Keratinocyte (primary cell): ENCODE results near the gene HDLBP. TPM values are rescaled to one million over a fixed set of nuclear protein-coding genes. Genes with fewer than 3 reads are reported as not detected.

Experiments
- DNase-seq: peaks from one replicate; pipeline ENCODE4 v3.0.0-alpha.2; 2011; ENCODE audit warnings: low read depth, missing footprints, low spot score
- FAIRE-seq: peaks from 2 replicates; lab custom pipeline; 2011; peaks lifted over from hg19 to GRCh38; lab: Jason Lieb, UNC
- H2AFZ ChIP-seq: 2 replicates; pipeline ENCODE4 v1.6.0; 2012; ENCODE audit warnings: low read length, control low read depth, inconsistent platforms; ENCODE audit not compliant: control insufficient read depth
- H3K27ac ChIP-seq: 2 replicates; pipeline ENCODE4 v1.5.1; 2011; ENCODE audit warnings: low read length; ENCODE audit not compliant: control insufficient read depth, insufficient read depth
- H3K27me3 ChIP-seq: 3 replicates; pipeline ENCODE4 v1.6.0; 2011; ENCODE audit warnings: low read length; ENCODE audit not compliant: control insufficient read depth, insufficient read depth; ENCODE audit errors: extremely low read depth
- H3K36me3 ChIP-seq, 2 experiments: 2 replicates in 1 of 2; 3 replicates in 1 of 2; pipeline ENCODE4 v1.5.1; 2011; ENCODE audit warnings: low read length in 2 of 2, mild to moderate bottlenecking in 1 of 2; ENCODE audit not compliant: control insufficient read depth in 2 of 2, insufficient read depth in 2 of 2; ENCODE audit errors: extremely low read depth in 1 of 2
- H3K4me1 ChIP-seq: 3 replicates; pipeline ENCODE4 v1.5.1; 2011; ENCODE audit warnings: low read length; ENCODE audit not compliant: control insufficient read depth, insufficient read depth; ENCODE audit errors: extremely low read depth
- H3K4me2 ChIP-seq: 3 replicates; pipeline ENCODE4 v1.6.0; 2011; ENCODE audit warnings: low read depth, low read length; ENCODE audit not compliant: control insufficient read depth, insufficient read depth; ENCODE audit errors: extremely low read depth
- H3K4me3 ChIP-seq, 3 experiments: fragments of 200-600 bp in 1 of 3; sonication (generic) in 1 of 3; 2 replicates in 2 of 3; 3 replicates in 1 of 3; pipeline ENCODE4 v1.5.1; 2011 to 2016; ENCODE audit warnings: low read length in 3 of 3, mild to moderate bottlenecking in 3 of 3, control low read depth in 2 of 3, inconsistent platforms in 1 of 3, low read depth in 1 of 3, mixed read lengths in 1 of 3, mixed run types in 1 of 3, moderate library complexity in 1 of 3; ENCODE audit not compliant: control insufficient read depth in 2 of 3, insufficient read depth in 2 of 3; ENCODE audit errors: extremely low read depth in 1 of 3
- H3K79me2 ChIP-seq: 2 replicates; pipeline ENCODE4 v1.6.0; 2012; ENCODE audit warnings: low read length; ENCODE audit not compliant: control insufficient read depth, insufficient read depth
- H3K9ac ChIP-seq: 3 replicates; pipeline ENCODE4 v1.6.0; 2011; ENCODE audit warnings: low read length; ENCODE audit not compliant: control insufficient read depth, insufficient read depth; ENCODE audit errors: extremely low read depth
- H3K9me1 ChIP-seq: 3 replicates; pipeline ENCODE4 v1.6.0; 2011; ENCODE audit warnings: low read length; ENCODE audit not compliant: control insufficient read depth, insufficient read depth; ENCODE audit errors: extremely low read depth
- H3K9me3 ChIP-seq: 2 replicates; pipeline ENCODE4 v1.5.1; 2012; ENCODE audit warnings: low read depth, low read length; ENCODE audit not compliant: control insufficient read depth
- H4K20me1 ChIP-seq: 3 replicates; pipeline ENCODE4 v1.6.0; 2011; ENCODE audit warnings: low read length; ENCODE audit not compliant: control insufficient read depth, insufficient read depth; ENCODE audit errors: extremely low read depth
- EZH2 ChIP-seq: IDR thresholded peaks from one replicate; pipeline ENCODE4 v1.6.1; 2012; ENCODE audit warnings: inconsistent platforms, mild to moderate bottlenecking, low read length, moderate library complexity
- dilution Hi-C: fragments of 300-500 bp; cut with MboI; formaldehyde crosslinking; loops from one replicate; pipeline ENCODE4 v1.7.0; 2020; ENCODE audit warnings: low sequenced_read_pairs; ENCODE audit not compliant: extremely low pct_ligation_motif_present
- polyA plus RNA-seq, 5 experiments: library from polyadenylated mRNA; depleted of rRNA in 3 of 5; stranded (reverse) in 3 of 5; stranded (forward) in 1 of 5; unstranded in 1 of 5; fragments of >200 nt; gene quantifications; 1 replicate in 1 of 5; 2 replicates in 3 of 5; 3 replicates in 1 of 5; pipeline versions ENCODE4 v1.2.1 to v1.2.3, GENCODE V29; 2011 to 2012; ENCODE audit warnings: missing spikeins in 2 of 5, low read depth in 1 of 5, low replicate concordance in 1 of 5
- TF ChIP-seq, protein P1 (sequence below), 3 experiments: IDR thresholded peaks in 1 of 3; conservative IDR thresholded peaks in 1 of 3; optimal IDR thresholded peaks in 1 of 3; 2 replicates in 2 of 3; 3 replicates in 1 of 3; pipeline versions ENCODE3 to v1.5.1; 2011; ENCODE audit warnings: low read length in 3 of 3, mild to moderate bottlenecking in 3 of 3, moderate library complexity in 2 of 3, control low read depth in 1 of 3, inconsistent platforms in 1 of 3; ENCODE audit not compliant: insufficient read depth in 2 of 3; ENCODE audit errors: extremely low read depth in 1 of 3

HDLBP gene
- polyA plus RNA-seq, 1 donor (not counting 4 experiments of a cell fraction or from before 2014, with no cell fraction given): 289 TPM

DNA sequence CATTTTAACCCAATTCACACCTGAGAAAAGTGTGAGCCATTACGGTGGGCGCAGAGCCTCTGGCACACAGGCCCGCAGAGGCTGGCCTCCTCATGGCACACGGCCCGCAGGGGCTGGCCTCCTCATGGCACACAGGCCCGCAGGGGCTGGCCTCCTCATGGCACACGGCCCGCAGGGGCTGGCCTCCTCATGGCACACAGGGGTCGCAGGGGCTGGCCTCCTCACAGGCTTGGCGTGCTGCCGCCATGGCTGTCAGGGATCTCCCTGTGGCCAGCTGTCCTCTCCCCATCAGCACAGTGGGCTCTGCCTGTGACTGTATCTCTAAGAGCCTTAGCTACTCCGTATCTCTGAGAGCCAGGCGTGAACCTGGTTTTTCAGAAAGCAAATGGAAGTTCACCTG is 102.4 kb downstream of the HDLBP start:
- Histone ChIP-seq H3K9ac (no peak overlapping the region), H3K27ac (no peak overlapping the region), H3K4me1 (no peaks in the 10 kb centered on the region), H3K36me3 (no peaks in the 10 kb centered on the region), H3K79me2 (no peaks in the 10 kb centered on the region), H3K9me3 (no peaks in the 10 kb centered on the region), H3K9me1 (no peaks in the 10 kb centered on the region), H4K20me1 (no peaks in the 10 kb centered on the region), H2AFZ (no peak overlapping the region), H3K27me3 (peaks cover 40% of the 10 kb centered on the region), H3K4me2 (no peak overlapping the region), H3K4me3 (no peak overlapping the region)
- no peak for TF ChIP-seq EZH2
- TF ChIP-seq, protein P1, sequence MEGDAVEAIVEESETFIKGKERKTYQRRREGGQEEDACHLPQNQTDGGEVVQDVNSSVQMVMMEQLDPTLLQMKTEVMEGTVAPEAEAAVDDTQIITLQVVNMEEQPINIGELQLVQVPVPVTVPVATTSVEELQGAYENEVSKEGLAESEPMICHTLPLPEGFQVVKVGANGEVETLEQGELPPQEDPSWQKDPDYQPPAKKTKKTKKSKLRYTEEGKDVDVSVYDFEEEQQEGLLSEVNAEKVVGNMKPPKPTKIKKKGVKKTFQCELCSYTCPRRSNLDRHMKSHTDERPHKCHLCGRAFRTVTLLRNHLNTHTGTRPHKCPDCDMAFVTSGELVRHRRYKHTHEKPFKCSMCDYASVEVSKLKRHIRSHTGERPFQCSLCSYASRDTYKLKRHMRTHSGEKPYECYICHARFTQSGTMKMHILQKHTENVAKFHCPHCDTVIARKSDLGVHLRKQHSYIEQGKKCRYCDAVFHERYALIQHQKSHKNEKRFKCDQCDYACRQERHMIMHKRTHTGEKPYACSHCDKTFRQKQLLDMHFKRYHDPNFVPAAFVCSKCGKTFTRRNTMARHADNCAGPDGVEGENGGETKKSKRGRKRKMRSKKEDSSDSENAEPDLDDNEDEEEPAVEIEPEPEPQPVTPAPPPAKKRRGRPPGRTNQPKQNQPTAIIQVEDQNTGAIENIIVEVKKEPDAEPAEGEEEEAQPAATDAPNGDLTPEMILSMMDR (optimal IDR thresholded peaks at IDR 0.05 in 1 of 3, IDR thresholded peaks at IDR 0.05 in 1 of 3, conservative IDR thresholded peaks at IDR 0.05 in 1 of 3; ENCODE audit: extremely low read depth in 1 of 3, insufficient read depth in 2 of 3, low read length in 3 of 3): no peak
- no peak for FAIRE-seq
- no peak for DNase-seq
- dilution Hi-C loops: no loop called here

DNA sequence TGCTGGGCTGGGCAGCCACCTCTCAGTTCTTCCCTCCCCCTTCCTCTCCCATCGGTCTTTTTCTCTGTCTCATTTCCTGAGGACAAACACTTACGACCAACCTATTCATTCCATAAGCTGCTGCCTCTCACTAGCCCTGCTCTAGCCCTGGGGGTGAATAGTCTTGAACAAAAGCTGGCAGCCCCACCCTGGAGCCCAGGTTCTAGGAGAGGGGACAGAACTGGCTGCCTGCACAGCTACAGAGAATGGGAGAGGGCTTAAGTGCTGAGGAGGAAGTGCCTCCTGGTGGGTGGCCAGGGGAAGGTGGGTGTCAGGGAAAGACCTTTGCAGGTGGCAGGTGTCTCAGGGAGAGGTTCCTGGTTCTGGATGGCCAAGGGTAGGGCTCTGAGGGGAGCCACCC is 104.2 kb downstream of the HDLBP start:
- Histone ChIP-seq H3K4me3 (no peak overlapping the region), H3K27me3 (peaks cover 29% of the 10 kb centered on the region), H3K9ac (no peak overlapping the region), H3K4me2 (no peak overlapping the region), H3K9me3 (no peaks in the 10 kb centered on the region), H3K4me1 (no peaks in the 10 kb centered on the region), H3K27ac (no peak overlapping the region), H4K20me1 (no peaks in the 10 kb centered on the region), H3K36me3 (no peaks in the 10 kb centered on the region), H3K9me1 (no peaks in the 10 kb centered on the region), H2AFZ (no peak overlapping the region), H3K79me2 (no peaks in the 10 kb centered on the region)
- FAIRE-seq (no peak), DNase-seq (no peak)
- TF ChIP-seq, protein P1 (optimal IDR thresholded peaks at IDR 0.05 in 1 of 3, IDR thresholded peaks at IDR 0.05 in 1 of 3, conservative IDR thresholded peaks at IDR 0.05 in 1 of 3; ENCODE audit: extremely low read depth in 1 of 3, insufficient read depth in 2 of 3, low read length in 3 of 3): peak in 1 of 3 experiments; percentile 2
- no peak for TF ChIP-seq EZH2
- dilution Hi-C loops: no loop called here
